Natural killer cell (primary cell): ENCODE data around the gene BTN2A1. TPM values are rescaled to one million over a fixed set of nuclear protein-coding genes. Genes with fewer than 3 reads are reported as not detected.

Source experiments
- ATAC-seq, 3 donors: fragments of 150-1000 bp in 2 of 3; fragments of 200-7000 bp in 1 of 3; cut with Tn5 transposase; 1 replicate in 1 of 3; 2 replicates in 2 of 3; pipeline ENCODE4 v1.10.0; 2021; ENCODE audit warnings: mild to moderate bottlenecking in 2 of 3, moderate library complexity in 2 of 3
- DNase-seq, 2 donors: peaks; one replicate each; pipeline versions ENCODE4 v3.0.0 to v3.0.0-alpha.2; 2013 to 2021; ENCODE audit warnings: mixed read lengths in 1 of 2
- H3K27ac ChIP-seq: one replicate; pipeline ENCODE4 v1.5.1; 2013; ENCODE audit warnings: mild to moderate bottlenecking, low read length
- H3K27me3 ChIP-seq: one replicate; pipeline ENCODE4 v1.6.1; 2013; ENCODE audit warnings: low read length; ENCODE audit not compliant: control insufficient read depth, insufficient read depth
- H3K36me3 ChIP-seq: one replicate; pipeline ENCODE4 v1.6.1; 2013; ENCODE audit warnings: low read length; ENCODE audit not compliant: control insufficient read depth, insufficient read depth
- H3K4me1 ChIP-seq: one replicate; pipeline ENCODE4 v1.6.1; 2013; ENCODE audit warnings: low read length; ENCODE audit not compliant: control insufficient read depth, insufficient read depth
- H3K4me3 ChIP-seq: one replicate; pipeline ENCODE4 v1.5.1; 2013; ENCODE audit warnings: low read length
- H3K9me3 ChIP-seq: one replicate; pipeline ENCODE4 v1.6.1; 2013; ENCODE audit warnings: low read length; ENCODE audit not compliant: control insufficient read depth, insufficient read depth
- H3K27ac Mint-ChIP-seq, 2 donors: one replicate each; pipeline ENCODE4 v1.8.0; 2022; ENCODE audit warnings: mild to moderate bottlenecking in 2 of 2, mixed read lengths in 2 of 2, moderate library complexity in 1 of 2
- H3K27me3 Mint-ChIP-seq, 2 donors: one replicate each; pipeline ENCODE4 v1.8.0; 2022; ENCODE audit warnings: low read depth in 2 of 2, mixed read lengths in 2 of 2
- H3K36me3 Mint-ChIP-seq: one replicate; pipeline ENCODE4 v1.8.0; 2022; ENCODE audit warnings: mixed read lengths
- H3K4me1 Mint-ChIP-seq, 2 donors: one replicate each; pipeline ENCODE4 v1.8.0; 2022; ENCODE audit warnings: mixed read lengths in 2 of 2
- H3K4me3 Mint-ChIP-seq: one replicate; pipeline ENCODE4 v1.8.0; 2022; ENCODE audit warnings: mild to moderate bottlenecking, moderate library complexity, mixed read lengths
- H3K9me3 Mint-ChIP-seq, 2 donors: one replicate each; pipeline ENCODE4 v1.8.0; 2022; ENCODE audit warnings: mixed read lengths in 2 of 2
- whole genome bisulfite sequencing: methylation state at CpG from one replicate; pipeline ENCODE4 v1.1.7; 2013; ENCODE audit warnings: missing lambda C conversion rate; ENCODE audit not compliant: insufficient coverage; 5-methylcytosine and 5-hydroxymethylcytosine counted together
- intact Hi-C: fragments of 100-400 bp; cut with micrococcal nuclease; formaldehyde crosslinking; loops from one replicate; pipeline ENCODE4 v1.14.2; 2022
- total RNA-seq, 4 donors: library from RNA; stranded (reverse); fragments of 120-200 nt in 1 of 4; gene quantifications; one replicate each; pipeline versions ENCODE4 v1.2.3 to v1.2.4, GENCODE V29; 2013 to 2022
- TF ChIP-seq, protein P1 (sequence below): fragments of 200-600 bp; IDR thresholded peaks from one replicate; pipeline ENCODE4 v1.8.0; 2022; ENCODE audit warnings: antibody characterized with exemption

BTN2A1 gene
- total RNA-seq, 3 donors from 2014 or later (not counting 1 experiment from before 2014, with no cell fraction given) = 33.8 to 51.2 (median 43.3) TPM

DNA sequence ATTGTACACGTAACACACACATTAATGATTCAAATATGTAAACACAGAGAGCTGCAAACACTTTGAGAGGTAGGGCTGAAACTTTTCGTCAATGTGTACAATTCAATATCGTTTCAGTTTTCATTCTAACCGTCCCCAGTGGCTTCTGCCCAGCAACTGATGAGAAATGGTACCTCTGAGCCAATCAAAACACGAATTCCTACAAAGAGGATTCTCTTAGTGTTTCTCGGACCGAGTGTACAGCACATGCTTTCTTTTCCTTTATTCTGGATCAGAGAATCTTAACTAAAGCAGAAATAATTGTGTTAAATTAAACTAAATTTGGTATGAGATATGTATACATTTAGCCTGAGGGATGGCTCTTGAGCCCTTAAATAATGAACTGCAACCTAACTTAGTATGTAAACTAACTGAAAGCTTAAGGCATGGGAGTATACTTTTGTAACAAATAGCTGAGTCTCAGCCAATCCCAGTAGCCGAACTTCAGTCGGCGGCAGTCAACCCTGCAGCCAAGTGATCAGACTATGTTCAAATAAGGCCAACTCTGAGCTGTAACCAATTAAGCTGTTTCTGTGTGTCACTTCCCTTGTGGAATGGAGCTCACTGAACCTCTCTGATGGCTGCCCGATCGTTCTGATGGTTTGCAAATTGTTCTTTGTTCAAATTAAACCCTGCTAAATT lies 16.1 kb downstream of the BTN2A1 start:
- Histone ChIP-seq H3K4me3 (peak overlapping the region; percentile 67), H3K27ac (peak overlapping the region; percentile 99), H3K27me3 (no peaks in the 10 kb centered on the region), H3K4me1 (peaks cover 40% of the 10 kb centered on the region), H3K9me3 (peaks cover 4% of the 10 kb centered on the region), H3K36me3 (peaks cover 4% of the 10 kb centered on the region)
- 1% methylated on average over 12 of the region's 12 CpGs for WGBS
- intact Hi-C loops = loop anchor here (1.0 kb wide), 5 partner anchors 17 to 109 kb away; partner anchors contain the start of genes BTN2A1, BTN3A1, BTN3A2 and BTN3A3
- ATAC-seq (peak; percentile 91 to 97 (median 95)), DNase-seq (peak; percentile 79 to 95)
- Mint-ChIP-seq H3K9me3 (peaks cover 4% of the 10 kb centered on the region in 2 donors), H3K27ac (peak overlapping the region; percentile 94 to 99), H3K27me3 (no peaks in the 10 kb centered on the region), H3K4me1 (peaks cover 39% of the 10 kb centered on the region in 2 donors), H3K36me3 (peaks cover 3% of the 10 kb centered on the region), H3K4me3 (peak overlapping the region; percentile 99)
- TF ChIP-seq, protein P1, sequence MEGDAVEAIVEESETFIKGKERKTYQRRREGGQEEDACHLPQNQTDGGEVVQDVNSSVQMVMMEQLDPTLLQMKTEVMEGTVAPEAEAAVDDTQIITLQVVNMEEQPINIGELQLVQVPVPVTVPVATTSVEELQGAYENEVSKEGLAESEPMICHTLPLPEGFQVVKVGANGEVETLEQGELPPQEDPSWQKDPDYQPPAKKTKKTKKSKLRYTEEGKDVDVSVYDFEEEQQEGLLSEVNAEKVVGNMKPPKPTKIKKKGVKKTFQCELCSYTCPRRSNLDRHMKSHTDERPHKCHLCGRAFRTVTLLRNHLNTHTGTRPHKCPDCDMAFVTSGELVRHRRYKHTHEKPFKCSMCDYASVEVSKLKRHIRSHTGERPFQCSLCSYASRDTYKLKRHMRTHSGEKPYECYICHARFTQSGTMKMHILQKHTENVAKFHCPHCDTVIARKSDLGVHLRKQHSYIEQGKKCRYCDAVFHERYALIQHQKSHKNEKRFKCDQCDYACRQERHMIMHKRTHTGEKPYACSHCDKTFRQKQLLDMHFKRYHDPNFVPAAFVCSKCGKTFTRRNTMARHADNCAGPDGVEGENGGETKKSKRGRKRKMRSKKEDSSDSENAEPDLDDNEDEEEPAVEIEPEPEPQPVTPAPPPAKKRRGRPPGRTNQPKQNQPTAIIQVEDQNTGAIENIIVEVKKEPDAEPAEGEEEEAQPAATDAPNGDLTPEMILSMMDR = no peak

DNA sequence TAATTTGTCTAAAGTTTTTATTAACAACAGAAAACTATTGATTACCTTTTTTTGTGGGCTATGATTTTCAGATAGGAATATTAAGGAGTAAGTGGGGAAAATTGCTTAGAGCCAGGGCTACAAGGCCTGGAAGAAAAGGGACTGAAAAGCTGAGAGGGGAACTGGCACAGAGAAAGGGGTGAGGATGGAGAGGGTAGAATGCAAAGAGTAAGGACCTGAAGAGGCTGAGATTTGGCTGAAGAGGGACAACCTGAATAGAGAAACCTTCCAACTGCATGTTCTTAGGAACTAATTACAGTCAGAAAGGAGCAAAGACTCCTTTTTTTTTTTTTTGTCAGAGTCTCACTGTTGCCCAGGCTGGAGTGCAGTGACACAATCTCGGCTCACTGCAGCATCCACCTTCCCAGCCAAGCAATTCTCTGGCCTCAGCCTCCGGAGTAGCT lies 16.7 kb downstream of the BTN2A1 start:
- ATAC-seq = peak in 1 of 3 donors; percentile 6
- Mint-ChIP-seq H3K4me3 (peak overlapping the region; percentile 99), H3K4me1 (peaks cover 38 to 39% of the 10 kb centered on the region in 2 donors)

DNA sequence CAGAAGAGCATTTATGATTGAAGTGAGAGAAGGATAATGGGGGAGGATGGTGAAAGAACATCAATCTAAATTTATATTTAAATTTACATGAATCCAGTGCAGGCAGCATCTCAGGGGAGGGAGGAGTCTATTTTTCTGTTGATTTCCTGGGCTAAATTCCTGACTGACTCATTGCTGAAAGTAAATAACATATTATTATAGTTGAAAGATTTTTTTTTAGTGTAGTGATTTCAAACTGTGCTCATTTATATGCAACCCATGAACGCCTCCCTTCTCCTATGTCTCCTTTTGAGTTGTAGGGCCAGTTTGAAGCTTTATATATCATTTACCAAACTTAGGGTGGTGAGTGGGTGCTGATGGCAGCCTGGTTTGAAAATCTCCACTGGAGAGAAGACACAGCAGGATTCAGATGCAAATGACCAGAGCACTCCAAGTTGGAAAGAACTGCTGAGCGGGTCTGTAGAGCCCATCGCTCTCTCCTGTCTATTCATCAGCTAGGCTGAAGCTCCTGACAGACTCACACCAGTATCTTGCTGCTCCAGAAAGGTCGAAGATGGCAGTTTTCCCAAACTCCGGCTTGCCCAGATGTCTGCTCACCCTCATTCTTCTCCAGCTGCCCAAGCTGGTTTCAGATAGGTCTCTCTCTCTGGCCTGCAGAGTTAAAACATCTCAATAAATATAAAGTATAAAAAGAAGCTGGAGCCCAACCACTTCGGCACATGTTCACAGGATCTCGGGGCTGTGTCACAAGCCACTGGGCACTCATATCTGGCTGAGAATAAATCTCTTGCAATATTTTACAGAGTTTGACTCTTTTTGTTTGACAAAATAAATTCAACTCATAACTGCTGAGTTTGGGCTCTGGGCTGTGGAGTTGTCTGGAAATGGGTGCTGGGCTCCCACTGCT lies 18.3 kb downstream of the BTN2A1 start:
- 86% methylated on average over 6 of the region's 7 CpGs for WGBS
- H3K9me3 Mint-ChIP-seq = peaks cover 4% of the 10 kb centered on the region in 2 donors
- no peaks in the 10 kb centered on the region for H3K27me3 ChIP-seq
- peak overlapping the region; percentile 94 to 99 for H3K27ac Mint-ChIP-seq
- H3K27ac ChIP-seq = peak overlapping the region; percentile 99
- no peaks in the 10 kb centered on the region for H3K27me3 Mint-ChIP-seq
- no peaks in the 10 kb centered on the region for H3K36me3 ChIP-seq
- H3K36me3 Mint-ChIP-seq = no peaks in the 10 kb centered on the region
- H3K9me3 ChIP-seq = peaks cover 4% of the 10 kb centered on the region
- TF ChIP-seq, protein P1 = no peak
- peaks cover 40% of the 10 kb centered on the region for H3K4me1 ChIP-seq
- no peak overlapping the region for H3K4me3 ChIP-seq
- H3K4me1 Mint-ChIP-seq = peaks cover 38 to 39% of the 10 kb centered on the region in 2 donors
- ATAC-seq (no peak), DNase-seq (no peak)
- peak overlapping the region; percentile 38 for H3K4me3 Mint-ChIP-seq
- intact Hi-C loops = no loop called here

More for the DNA sequence above, 16.7 kb downstream of the BTN2A1 start:
- TF ChIP-seq, protein P1 = no peak
- WGBS = 64% methylated on average over 2 of the region's 2 CpGs
- Mint-ChIP-seq H3K9me3 (peaks cover 4% of the 10 kb centered on the region in 2 donors), H3K27me3 (no peaks in the 10 kb centered on the region), H3K36me3 (no peaks in the 10 kb centered on the region), H3K27ac (peak overlapping the region; percentile 94 to 99)
- Histone ChIP-seq H3K9me3 (peaks cover 4% of the 10 kb centered on the region), H3K36me3 (no peaks in the 10 kb centered on the region), H3K27ac (peak overlapping the region; percentile 99), H3K4me1 (peaks cover 40% of the 10 kb centered on the region), H3K27me3 (no peaks in the 10 kb centered on the region), H3K4me3 (peak overlapping the region; percentile 67)
- intact Hi-C loops = loop anchor here (1.0 kb wide), 3 partner anchors 17 to 109 kb away; partner anchors contain the start of genes BTN2A1, BTN3A1 and BTN3A2
- no peak for DNase-seq
